H9 (cell line): ENCODE measurements around the gene DCST2. TPM values are rescaled to one million over a fixed set of nuclear protein-coding genes. Genes with fewer than 3 reads are reported as not detected.

Experiments
- DNase-seq: peaks from one replicate; pipeline ENCODE4 v3.0.0-alpha.2; 2017
- H2AFZ ChIP-seq: one replicate; pipeline ENCODE4 v1.6.1; 2013; ENCODE audit warnings: mild to moderate bottlenecking, low read length, control low read depth, moderate library complexity
- H2AK5ac ChIP-seq: 2 replicates; pipeline ENCODE4 v1.6.1; 2013; ENCODE audit warnings: low read length, control low read depth, mixed read lengths; ENCODE audit not compliant: insufficient read length
- H2BK120ac ChIP-seq: one replicate; pipeline ENCODE4 v1.6.1; 2013; ENCODE audit warnings: low read depth, mild to moderate bottlenecking, low read length, control low read depth, inconsistent platforms; ENCODE audit not compliant: poor library complexity, severe bottlenecking
- H2BK12ac ChIP-seq: 2 replicates; pipeline ENCODE4 v1.6.1; 2013; ENCODE audit warnings: low read length, control low read depth, mixed read lengths, low read depth; ENCODE audit not compliant: insufficient read length
- H2BK15ac ChIP-seq: 2 replicates; pipeline ENCODE4 v1.6.1; 2013; ENCODE audit warnings: low read depth, low read length, control low read depth
- H2BK20ac ChIP-seq: one replicate; pipeline ENCODE4 v1.6.1; 2013; ENCODE audit warnings: low read depth, mild to moderate bottlenecking, low read length, control low read depth, inconsistent platforms; ENCODE audit not compliant: poor library complexity, severe bottlenecking
- H2BK5ac ChIP-seq: 2 replicates; pipeline ENCODE4 v1.6.1; 2013; ENCODE audit warnings: low read length, control low read depth, mixed read lengths; ENCODE audit not compliant: insufficient read length
- H3K14ac ChIP-seq: 2 replicates; pipeline ENCODE4 v1.6.1; 2013; ENCODE audit warnings: low read length, control low read depth; ENCODE audit not compliant: insufficient read depth
- H3K18ac ChIP-seq: 2 replicates; pipeline ENCODE4 v1.6.1; 2013; ENCODE audit warnings: low read depth, mild to moderate bottlenecking, mixed read lengths, low read length, control low read depth; ENCODE audit not compliant: insufficient read length
- H3K23ac ChIP-seq: 2 replicates; pipeline ENCODE4 v1.6.1; 2013; ENCODE audit warnings: low read length, control low read depth, mixed read lengths, low read depth; ENCODE audit not compliant: insufficient read length
- H3K23me2 ChIP-seq: 2 replicates; pipeline ENCODE4 v1.6.1; 2013; ENCODE audit warnings: low read depth, mild to moderate bottlenecking, mixed read lengths, low read length, control low read depth; ENCODE audit not compliant: insufficient read length, poor library complexity, severe bottlenecking
- H3K27ac ChIP-seq: 2 replicates; pipeline ENCODE4 v1.5.1; 2013; ENCODE audit warnings: low read length, control low read depth, mixed read lengths, low read depth; ENCODE audit not compliant: insufficient read length
- H3K27me3 ChIP-seq: 2 replicates; pipeline ENCODE4 v1.6.1; 2013; ENCODE audit warnings: low read length, control low read depth, inconsistent platforms; ENCODE audit not compliant: insufficient read depth
- H3K4ac ChIP-seq: 2 replicates; pipeline ENCODE4 v1.6.1; 2013; ENCODE audit warnings: low read depth, mild to moderate bottlenecking, control low read depth, inconsistent platforms, low read length, moderate library complexity
- H3K4me1 ChIP-seq: 2 replicates; pipeline ENCODE4 v1.6.1; 2013; ENCODE audit warnings: low read length, control low read depth, inconsistent platforms; ENCODE audit not compliant: insufficient read depth
- H3K4me2 ChIP-seq: 2 replicates; pipeline ENCODE4 v1.6.1; 2013; ENCODE audit warnings: low read length, control low read depth, mixed read lengths; ENCODE audit not compliant: insufficient read length, insufficient read depth
- H3K56ac ChIP-seq: 2 replicates; pipeline ENCODE4 v1.6.1; 2013; ENCODE audit warnings: low read depth, mild to moderate bottlenecking, mixed read lengths, low read length, control low read depth; ENCODE audit not compliant: insufficient read length
- H3K79me1 ChIP-seq: 2 replicates; pipeline ENCODE4 v1.6.1; 2013; ENCODE audit warnings: low read depth, mild to moderate bottlenecking, moderate library complexity, low read length, control low read depth, inconsistent platforms; ENCODE audit not compliant: insufficient read depth, poor library complexity, severe bottlenecking
- H3K79me2 ChIP-seq: 2 replicates; pipeline ENCODE4 v1.6.1; 2013; ENCODE audit warnings: low read length, control low read depth, inconsistent platforms; ENCODE audit not compliant: insufficient read depth
- H3K9ac ChIP-seq: 2 replicates; pipeline ENCODE4 v1.6.1; 2013; ENCODE audit warnings: low read length, control low read depth, mixed read lengths; ENCODE audit not compliant: insufficient read length; ENCODE audit errors: extremely low read depth
- H3K9me3 ChIP-seq: one replicate; pipeline ENCODE4 v1.6.1; 2013; ENCODE audit warnings: low read depth, low read length, inconsistent platforms; ENCODE audit not compliant: control insufficient read depth
- H3T11ph ChIP-seq: one replicate; pipeline ENCODE4 v1.6.1; 2013; ENCODE audit warnings: mild to moderate bottlenecking, low read length, control low read depth, inconsistent platforms
- H4K20me1 ChIP-seq: one replicate; pipeline ENCODE4 v1.6.1; 2013; ENCODE audit not compliant: control insufficient read depth, insufficient read length, insufficient read depth
- H4K5ac ChIP-seq: 2 replicates; pipeline ENCODE4 v1.6.1; 2013; ENCODE audit warnings: low read depth, mild to moderate bottlenecking, mixed read lengths, low read length, control low read depth; ENCODE audit not compliant: insufficient read length
- H4K8ac ChIP-seq: replicated peaks from 2 replicates; pipeline ENCODE4 v1.6.1; 2013; ENCODE audit warnings: low read length, control low read depth, mixed read lengths, low read depth; ENCODE audit not compliant: insufficient read length
- H4K91ac ChIP-seq: 2 replicates; pipeline ENCODE4 v1.6.1; 2013; ENCODE audit warnings: low read depth, mild to moderate bottlenecking, moderate library complexity, mixed read lengths, low read length, control low read depth; ENCODE audit not compliant: insufficient read length
- H3K27ac Mint-ChIP-seq, 3 experiments: 2 replicates in 2 of 3; 3 replicates in 1 of 3; pipeline ENCODE4 v1.8.0; 2020 to 2021; ENCODE audit warnings: mixed read lengths in 3 of 3, mild to moderate bottlenecking in 1 of 3, moderate library complexity in 1 of 3
- H3K27me3 Mint-ChIP-seq: 2 replicates; pipeline ENCODE4 v1.8.0; 2021; ENCODE audit warnings: low read depth, mild to moderate bottlenecking, moderate library complexity, mixed read lengths
- H3K36me3 Mint-ChIP-seq, 3 experiments: 2 replicates in 2 of 3; 3 replicates in 1 of 3; pipeline ENCODE4 v1.8.0; 2020 to 2021; ENCODE audit warnings: low read depth in 3 of 3, mixed read lengths in 3 of 3; ENCODE audit not compliant: insufficient read depth in 1 of 3
- H3K4me1 Mint-ChIP-seq, 2 experiments: 2 replicates each; pipeline ENCODE4 v1.8.0; 2020; ENCODE audit warnings: mixed read lengths in 2 of 2
- H3K4me3 Mint-ChIP-seq, 2 experiments: 2 replicates in 1 of 2; 3 replicates in 1 of 2; pipeline ENCODE4 v1.8.0; 2020 to 2021; ENCODE audit warnings: mild to moderate bottlenecking in 2 of 2, mixed read lengths in 2 of 2, moderate library complexity in 1 of 2
- H3K9me3 Mint-ChIP-seq, 2 experiments: 2 replicates in 1 of 2; 3 replicates in 1 of 2; pipeline ENCODE4 v1.8.0; 2020; ENCODE audit warnings: mild to moderate bottlenecking in 2 of 2, mixed read lengths in 2 of 2, moderate library complexity in 1 of 2
- CTCF ChIP-seq: fragments of 200-600 bp; sonication (generic); conservative IDR thresholded peaks from 3 replicates; pipeline ENCODE4 v1.8.0; 2021; ENCODE audit warnings: antibody characterized with exemption, mild to moderate bottlenecking
- WGBS: extraction: QIAGEN DNeasy Blood & Tissue Kit; methylation state at CpG from one replicate; pipeline ENCODE4 v1.1.7; 2013; ENCODE audit warnings: missing lambda C conversion rate, low lambda C conversion rate, mixed read lengths; ENCODE audit not compliant: insufficient read length; ENCODE audit errors: extremely low coverage; 5-methylcytosine and 5-hydroxymethylcytosine counted together
- total RNA-seq: library from RNA; stranded (reverse); gene quantifications from 2 replicates; pipeline ENCODE4 v1.2.1, GENCODE V29; 2021

The DCST2 gene
- total RNA-seq, 1 experiment from 2014 or later: 0.35 TPM

- no peak overlapping the region for H2BK120ac ChIP-seq
- H3K56ac ChIP-seq: no peak overlapping the region
- peak overlapping the region; percentile 79 for H3K4me2 ChIP-seq
- peaks cover 27 to 49% of the 10 kb centered on the region in 2 experiments for H3K4me1 Mint-ChIP-seq
- no peak overlapping the region for H3K27ac ChIP-seq
- no peak overlapping the region for H3T11ph ChIP-seq
- H2AK5ac ChIP-seq: no peak overlapping the region
- H2AFZ ChIP-seq: no peak overlapping the region
- no peaks in the 10 kb centered on the region for H3K9me3 ChIP-seq
- no peak overlapping the region for H4K5ac ChIP-seq
- H2BK15ac ChIP-seq: no peak overlapping the region
- peaks cover 92% of the 10 kb centered on the region for H3K27me3 Mint-ChIP-seq
- no peaks in the 10 kb centered on the region for H3K79me1 ChIP-seq
- no peak overlapping the region for H3K23ac ChIP-seq
- H4K91ac ChIP-seq: no peak overlapping the region
- no peaks in the 10 kb centered on the region for H3K4me1 ChIP-seq
- no peak overlapping the region for H3K27ac Mint-ChIP-seq
- H2BK20ac ChIP-seq: no peak overlapping the region
- H3K36me3 Mint-ChIP-seq: no peaks in the 10 kb centered on the region
- H3K4ac ChIP-seq: no peak overlapping the region
- H4K8ac ChIP-seq: no peak overlapping the region
- WGBS: no CpG with 5 or more reads among the region's 10 CpGs
- no peak overlapping the region for H3K18ac ChIP-seq
- no peak overlapping the region for H3K9ac ChIP-seq
- peak overlapping the region; percentile 60 to 81 for H3K4me3 Mint-ChIP-seq
- TF ChIP-seq CTCF: no peak
- no peaks in the 10 kb centered on the region for H4K20me1 ChIP-seq
- H3K79me2 ChIP-seq: no peaks in the 10 kb centered on the region
- no peak for DNase-seq
- H3K23me2 ChIP-seq: peaks cover 21% of the 10 kb centered on the region
- peaks cover 0 to 6% of the 10 kb centered on the region in 2 experiments; a peak in 2 of 5 replicates for H3K9me3 Mint-ChIP-seq
- H2BK12ac ChIP-seq: no peak overlapping the region
- peaks cover 50% of the 10 kb centered on the region for H3K27me3 ChIP-seq
- H3K14ac ChIP-seq: no peak overlapping the region
- H2BK5ac ChIP-seq: no peak overlapping the region
Observed at GRCh38 chr1:155079210-155079486, 45.6 kb upstream of the DCST2 start.
